ENCODE data around the gene PLXDC2. TPM values are rescaled to one million over a fixed set of nuclear protein-coding genes. Genes with fewer than 3 reads are reported as not detected.
"Not testable (repeated sequence)": the region's sequence is repeated elsewhere in the genome, so short reads cannot be mapped to it uniquely, and the experiment has no call there.

PLXDC2 gene
- total and polyA plus RNA-seq, 4 donors: 11.8 to 99.6 (median 40.8) TPM

DNA sequence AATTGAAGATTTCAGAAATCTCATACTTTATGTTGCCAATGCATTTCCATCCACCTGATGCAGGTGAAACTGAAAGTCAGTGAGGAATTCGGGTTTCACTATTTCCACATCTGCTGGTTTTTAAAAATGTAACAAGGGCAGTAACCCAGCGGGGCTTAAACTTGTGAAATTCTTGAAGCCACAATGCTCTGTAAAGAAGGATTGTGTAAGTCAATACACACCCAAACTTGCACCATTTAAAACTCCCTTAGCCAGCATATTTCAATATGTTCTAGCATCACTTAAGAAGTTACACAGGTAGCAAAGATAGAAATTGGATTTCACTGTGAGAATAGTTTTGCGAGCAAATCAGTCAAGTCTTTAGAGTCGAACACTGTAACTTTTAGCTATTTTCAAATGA, 386.1 kb downstream of the PLXDC2 start:
- Histone ChIP-seq H3K9ac (ENCODE audit: insufficient read depth in 1 of 2, low read length in 2 of 2) (no peak overlapping the region), H3K27ac (ENCODE audit: low read depth in 1 of 2, low read length in 1 of 2) (no peak overlapping the region)
- WGBS, 2 donors: 66 to 80% methylated on average over 4 of the region's 4 CpGs

DNA sequence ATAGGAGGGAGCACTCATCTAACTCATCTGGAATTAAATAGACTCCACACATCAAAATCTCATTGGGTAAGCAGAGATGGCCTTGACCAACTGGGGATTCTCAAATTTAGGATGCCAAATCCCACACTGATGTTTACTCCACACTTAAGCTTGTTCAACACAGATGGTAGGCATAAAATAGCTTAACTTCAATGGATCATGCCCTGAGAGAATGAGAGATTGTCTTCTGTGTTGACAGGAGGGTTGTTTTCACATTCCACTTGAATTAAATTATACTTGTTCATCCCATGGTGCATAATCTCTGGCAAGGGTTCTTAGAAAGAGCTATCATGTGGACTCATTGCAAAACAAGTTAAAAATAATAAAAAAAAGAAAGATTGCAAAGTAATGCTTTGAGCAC, 391.4 kb downstream of the PLXDC2 start:
- DNase-seq (no peak), ATAC-seq (ENCODE audit: insufficient read depth, low FRiP score) (no peak)
- TF ChIP-seq, protein P1, sequence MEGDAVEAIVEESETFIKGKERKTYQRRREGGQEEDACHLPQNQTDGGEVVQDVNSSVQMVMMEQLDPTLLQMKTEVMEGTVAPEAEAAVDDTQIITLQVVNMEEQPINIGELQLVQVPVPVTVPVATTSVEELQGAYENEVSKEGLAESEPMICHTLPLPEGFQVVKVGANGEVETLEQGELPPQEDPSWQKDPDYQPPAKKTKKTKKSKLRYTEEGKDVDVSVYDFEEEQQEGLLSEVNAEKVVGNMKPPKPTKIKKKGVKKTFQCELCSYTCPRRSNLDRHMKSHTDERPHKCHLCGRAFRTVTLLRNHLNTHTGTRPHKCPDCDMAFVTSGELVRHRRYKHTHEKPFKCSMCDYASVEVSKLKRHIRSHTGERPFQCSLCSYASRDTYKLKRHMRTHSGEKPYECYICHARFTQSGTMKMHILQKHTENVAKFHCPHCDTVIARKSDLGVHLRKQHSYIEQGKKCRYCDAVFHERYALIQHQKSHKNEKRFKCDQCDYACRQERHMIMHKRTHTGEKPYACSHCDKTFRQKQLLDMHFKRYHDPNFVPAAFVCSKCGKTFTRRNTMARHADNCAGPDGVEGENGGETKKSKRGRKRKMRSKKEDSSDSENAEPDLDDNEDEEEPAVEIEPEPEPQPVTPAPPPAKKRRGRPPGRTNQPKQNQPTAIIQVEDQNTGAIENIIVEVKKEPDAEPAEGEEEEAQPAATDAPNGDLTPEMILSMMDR (IDR thresholded peaks at IDR 0.05; ENCODE audit: control extremely low read depth, extremely low read depth): no peak
- H3K27ac ChIP-seq (ENCODE audit: low read depth in 1 of 2, low read length in 1 of 2): no peak overlapping the region
- no peak overlapping the region for H3K4me3 ChIP-seq
- H3K27me3 ChIP-seq (ENCODE audit: control insufficient read depth in 3 of 3, insufficient read depth in 3 of 3, low read length in 2 of 3): no peaks in the 10 kb centered on the region
- peaks cover 0 to 28% (median 9%) of the 10 kb centered on the region in 4 donors for H3K36me3 ChIP-seq (ENCODE audit: control insufficient read depth in 4 of 4, insufficient read depth in 4 of 4, low read length in 4 of 4)
- H3K9ac ChIP-seq (ENCODE audit: insufficient read depth in 1 of 2, low read length in 2 of 2): no peak overlapping the region
- no peaks in the 10 kb centered on the region for H3K4me1 ChIP-seq (ENCODE audit: control insufficient read depth in 5 of 5, insufficient read depth in 5 of 5, low read length in 5 of 5)
- no peaks in the 10 kb centered on the region for H3K9me3 ChIP-seq (ENCODE audit: control insufficient read depth in 4 of 4, insufficient read depth in 3 of 4, low read length in 3 of 4)

More for the DNA sequence above, 386.1 kb downstream of the PLXDC2 start:
- Histone ChIP-seq H3K9me3 (ENCODE audit: control insufficient read depth in 4 of 4, insufficient read depth in 3 of 4, low read length in 3 of 4) (no peaks in the 10 kb centered on the region), H3K36me3 (ENCODE audit: control insufficient read depth in 4 of 4, insufficient read depth in 4 of 4, low read length in 4 of 4) (peaks cover 0 to 19% (median 8%) of the 10 kb centered on the region in 4 donors), H3K4me3 (no peak overlapping the region), H3K4me1 (ENCODE audit: control insufficient read depth in 5 of 5, insufficient read depth in 5 of 5, low read length in 5 of 5) (no peaks in the 10 kb centered on the region), H3K27me3 (ENCODE audit: control insufficient read depth in 3 of 3, insufficient read depth in 3 of 3, low read length in 2 of 3) (no peaks in the 10 kb centered on the region)
- TF ChIP-seq, protein P1 (IDR thresholded peaks at IDR 0.05; ENCODE audit: control extremely low read depth, extremely low read depth): no peak
- no peak for DNase-seq
- ATAC-seq (ENCODE audit: insufficient read depth, low FRiP score): no peak

DNA sequence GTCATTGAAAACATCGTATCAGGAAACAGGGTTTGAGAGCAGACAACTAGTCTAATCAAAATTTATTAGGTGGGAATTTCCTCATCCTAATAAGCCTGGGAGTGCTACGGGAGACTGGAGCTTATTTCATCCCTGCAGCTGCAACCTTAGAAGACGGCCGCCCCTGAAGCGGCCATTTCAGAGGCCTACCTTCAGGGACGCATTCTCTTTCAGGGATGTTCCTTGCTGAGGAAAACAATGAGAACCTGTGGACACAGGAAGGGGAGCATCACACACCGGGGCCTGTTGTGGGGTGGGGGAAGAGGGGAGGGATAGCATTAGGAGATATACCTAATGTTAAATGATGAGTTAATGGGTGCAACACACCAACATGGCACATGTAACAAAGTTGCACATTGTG, 392.9 kb downstream of the PLXDC2 start:
- ATAC-seq (ENCODE audit: insufficient read depth, low FRiP score): not testable (repeated sequence)

DNA sequence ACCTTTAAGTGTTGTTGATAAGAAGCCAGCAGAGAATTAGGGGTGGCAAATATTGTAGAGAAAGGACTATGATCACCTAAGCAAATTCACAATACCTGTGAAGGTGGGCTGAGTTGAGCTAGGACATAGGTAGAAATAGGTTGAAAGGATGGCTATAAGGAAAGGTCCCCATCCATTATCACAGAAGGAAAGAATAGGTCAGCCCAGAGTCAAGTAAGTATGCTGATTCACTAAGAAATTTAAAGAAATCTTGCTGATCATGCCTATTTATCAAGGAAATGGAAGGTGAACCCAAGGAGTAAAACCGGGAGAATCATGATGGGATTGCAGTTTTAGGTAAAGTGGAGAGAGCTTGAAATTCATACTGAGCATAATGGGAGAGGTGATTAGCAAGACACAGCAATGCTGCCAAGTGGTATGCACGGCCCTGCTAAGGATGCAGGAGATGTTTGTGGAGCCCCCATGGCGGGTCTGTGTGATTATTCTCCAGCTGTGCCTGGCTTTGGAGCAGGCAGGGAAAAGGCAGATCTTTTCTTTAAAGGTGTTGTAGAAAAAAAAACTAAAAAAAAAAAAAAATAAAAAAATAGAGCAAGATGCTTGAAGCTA, 399.4 kb downstream of the PLXDC2 start:
- TF ChIP-seq, protein P1 (IDR thresholded peaks at IDR 0.05; ENCODE audit: control extremely low read depth, extremely low read depth): no peak
- no peak overlapping the region for H3K4me3 ChIP-seq
- H3K9ac ChIP-seq (ENCODE audit: insufficient read depth in 1 of 2, low read length in 2 of 2): no peak overlapping the region
- no peak for DNase-seq
- peaks cover 0 to 25% (median 8%) of the 10 kb centered on the region in 4 donors for H3K36me3 ChIP-seq (ENCODE audit: control insufficient read depth in 4 of 4, insufficient read depth in 4 of 4, low read length in 4 of 4)
- H3K27me3 ChIP-seq (ENCODE audit: control insufficient read depth in 3 of 3, insufficient read depth in 3 of 3, low read length in 2 of 3): no peaks in the 10 kb centered on the region
- H3K4me1 ChIP-seq (ENCODE audit: control insufficient read depth in 5 of 5, insufficient read depth in 5 of 5, low read length in 5 of 5): peaks cover 0 to 1% (median 0%) of the 10 kb centered on the region in 5 donors
- WGBS, 2 donors: 80 to 87% methylated on average over 3 of the region's 3 CpGs
- H3K27ac ChIP-seq (ENCODE audit: low read depth in 1 of 2, low read length in 1 of 2): no peak overlapping the region
- no peak for ATAC-seq (ENCODE audit: insufficient read depth, low FRiP score)
- no peaks in the 10 kb centered on the region for H3K9me3 ChIP-seq (ENCODE audit: control insufficient read depth in 4 of 4, insufficient read depth in 3 of 4, low read length in 3 of 4)

More for the DNA sequence above, 392.9 kb downstream of the PLXDC2 start:
- H3K9ac ChIP-seq (ENCODE audit: insufficient read depth in 1 of 2, low read length in 2 of 2); H3K27ac ChIP-seq (ENCODE audit: low read depth in 1 of 2, low read length in 1 of 2); H3K27me3 ChIP-seq (ENCODE audit: control insufficient read depth in 3 of 3, insufficient read depth in 3 of 3, low read length in 2 of 3); H3K9me3 ChIP-seq (ENCODE audit: control insufficient read depth in 4 of 4, insufficient read depth in 3 of 4, low read length in 3 of 4); H3K4me3 ChIP-seq; DNase-seq; H3K4me1 ChIP-seq (ENCODE audit: control insufficient read depth in 5 of 5, insufficient read depth in 5 of 5, low read length in 5 of 5): not testable (repeated sequence)
- peaks cover 0 to 20% (median 8%) of the 10 kb centered on the region in 4 donors for H3K36me3 ChIP-seq (ENCODE audit: control insufficient read depth in 4 of 4, insufficient read depth in 4 of 4, low read length in 4 of 4)
- WGBS, 2 donors: 95 to 97% methylated on average over 7 of the region's 7 CpGs

Measured in lung (tissue), 12 donors.